ENCODE data around the gene CFP. TPM values are rescaled to one million over a fixed set of nuclear protein-coding genes. Genes with fewer than 3 reads are reported as not detected.

CFP gene
- total RNA-seq, 1 experiment from 2014 or later = 1.3 TPM

GRCh38 chrX:47574547-47575301 is 55.0 kb downstream of the CFP start:
- RAD21 ChIA-PET (ENCODE audit: low non-redundant PET in 1 of 2, low total read pairs in 2 of 2, uncharacterized antibody in 2 of 2, unreplicated experiment in 2 of 2) = no interaction called here
- H3K9me2 ChIP-seq (ENCODE audit: insufficient read depth) = no peaks in the 10 kb centered on the region
- H3K9ac ChIP-seq (ENCODE audit: low read length) = no peak overlapping the region
- intact Hi-C loops (cut with micrococcal nuclease) = no loop called here
- H3K27me3 ChIP-seq (ENCODE audit: insufficient read depth, low read length) = no peaks in the 10 kb centered on the region
- no peak overlapping the region for H3K4me2 ChIP-seq (ENCODE audit: low read length)
- no peak overlapping the region for H3K27ac ChIP-seq (ENCODE audit: low read depth, low read length)
- no peak overlapping the region for H3K4me3 ChIP-seq (replicated peaks in 1 of 2; ENCODE audit: low read depth in 1 of 2, low read length in 2 of 2)
- no peak for ATAC-seq
- CTCF ChIA-PET = no interaction called here
- H4K20me1 ChIP-seq (ENCODE audit: insufficient read depth) = no peaks in the 10 kb centered on the region
- DNase-seq (ENCODE audit: low read depth, low spot score) = no peak
- POLR2A ChIA-PET = no interaction called here
- BruUV-seq (replicated peaks) = no TSS peak
- no peaks in the 10 kb centered on the region for H3K9me3 ChIP-seq (ENCODE audit: control insufficient read depth in 1 of 2, insufficient read depth in 1 of 2, low read depth in 1 of 2, low read length in 2 of 2)
- TF ChIP-seq FOSL1 (IDR thresholded peaks at IDR 0.05; ENCODE audit: low read depth) = no peak
- no peak for TF ChIP-seq SP1 (IDR thresholded peaks at IDR 0.05; ENCODE audit: low read depth)
- TF ChIP-seq EGR1 (IDR thresholded peaks at IDR 0.05; ENCODE audit: low read depth) = no peak
- TF ChIP-seq SIN3A (IDR thresholded peaks at IDR 0.05; ENCODE audit: low read depth) = no peak
- TF ChIP-seq TCF7L2 (IDR thresholded peaks at IDR 0.05; ENCODE audit: borderline replicate concordance, extremely low read depth, insufficient read depth, insufficient read length) = no peak
- TF ChIP-seq REST (IDR thresholded peaks at IDR 0.05; ENCODE audit: low read depth) = no peak
- TF ChIP-seq, protein P1, sequence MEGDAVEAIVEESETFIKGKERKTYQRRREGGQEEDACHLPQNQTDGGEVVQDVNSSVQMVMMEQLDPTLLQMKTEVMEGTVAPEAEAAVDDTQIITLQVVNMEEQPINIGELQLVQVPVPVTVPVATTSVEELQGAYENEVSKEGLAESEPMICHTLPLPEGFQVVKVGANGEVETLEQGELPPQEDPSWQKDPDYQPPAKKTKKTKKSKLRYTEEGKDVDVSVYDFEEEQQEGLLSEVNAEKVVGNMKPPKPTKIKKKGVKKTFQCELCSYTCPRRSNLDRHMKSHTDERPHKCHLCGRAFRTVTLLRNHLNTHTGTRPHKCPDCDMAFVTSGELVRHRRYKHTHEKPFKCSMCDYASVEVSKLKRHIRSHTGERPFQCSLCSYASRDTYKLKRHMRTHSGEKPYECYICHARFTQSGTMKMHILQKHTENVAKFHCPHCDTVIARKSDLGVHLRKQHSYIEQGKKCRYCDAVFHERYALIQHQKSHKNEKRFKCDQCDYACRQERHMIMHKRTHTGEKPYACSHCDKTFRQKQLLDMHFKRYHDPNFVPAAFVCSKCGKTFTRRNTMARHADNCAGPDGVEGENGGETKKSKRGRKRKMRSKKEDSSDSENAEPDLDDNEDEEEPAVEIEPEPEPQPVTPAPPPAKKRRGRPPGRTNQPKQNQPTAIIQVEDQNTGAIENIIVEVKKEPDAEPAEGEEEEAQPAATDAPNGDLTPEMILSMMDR (IDR thresholded peaks at IDR 0.05 in 2 of 3, conservative IDR thresholded peaks at IDR 0.05 in 1 of 3; ENCODE audit: borderline replicate concordance in 1 of 3, insufficient read depth in 1 of 3, low read depth in 2 of 3, low read length in 2 of 3) = no peak
- TF ChIP-seq POLR2A (IDR thresholded peaks at IDR 0.05; ENCODE audit: borderline replicate concordance, extremely low read depth, insufficient read depth, insufficient read length) = no peak
- no peak for TF ChIP-seq CBX3 (IDR thresholded peaks at IDR 0.05; ENCODE audit: low read depth)
- no peak for TF ChIP-seq ZBTB33 (IDR thresholded peaks at IDR 0.05; ENCODE audit: extremely low read depth, insufficient replicate concordance, low read length)
- no peak for TF ChIP-seq ZNF274 (IDR thresholded peaks at IDR 0.05; ENCODE audit: low read depth, low read length)
- no peak for TF ChIP-seq YY1 (IDR thresholded peaks at IDR 0.05; ENCODE audit: extremely low read depth, insufficient replicate concordance, low read depth, low read length)
- TF ChIP-seq SRF (IDR thresholded peaks at IDR 0.05; ENCODE audit: low read depth) = no peak
- TF ChIP-seq CEBPB (IDR thresholded peaks at IDR 0.05; ENCODE audit: low read depth) = no peak
- H3K79me2 ChIP-seq (ENCODE audit: insufficient read depth, low read length) = no peaks in the 10 kb centered on the region
- H2AFZ ChIP-seq (ENCODE audit: low read depth, low read length, poor library complexity, severe bottlenecking) = no peak overlapping the region
- H3K36me3 ChIP-seq (ENCODE audit: control insufficient read depth in 1 of 2, insufficient read depth in 2 of 2, low read length in 2 of 2) = 0 out of 4 replicates have a peak, but pooled peaks cover 0 to 2% of the 10 kb centered on the region in 2 experiments
- H3K4me1 ChIP-seq (ENCODE audit: control insufficient read depth in 1 of 2, insufficient read depth in 2 of 2, low read length in 2 of 2) = peaks cover 8 to 36% of the 10 kb centered on the region in 2 experiments; a peak in 3 of 4 replicates
